Fibroblast of lung (primary cell): ENCODE measurements around the gene CDK6. TPM values are rescaled to one million over a fixed set of nuclear protein-coding genes. Genes with fewer than 3 reads are reported as not detected.

ENCODE experiments used
- DNase-seq, 2 donors: peaks; one replicate each; pipeline versions ENCODE4 v3.0.0 to v3.0.0-alpha.2; 2010; ENCODE audit warnings: low read depth in 2 of 2
- H2AFZ ChIP-seq: 2 replicates; pipeline ENCODE4 v1.5.1; 2012; ENCODE audit warnings: low read length, control low read depth, inconsistent platforms
- H3K27ac ChIP-seq: 2 replicates; pipeline ENCODE4 v1.5.1; 2011; ENCODE audit warnings: low read length, control low read depth; ENCODE audit not compliant: insufficient read depth
- H3K27me3 ChIP-seq: 2 replicates; pipeline ENCODE4 v1.5.1; 2011; ENCODE audit warnings: mild to moderate bottlenecking, low read length; ENCODE audit not compliant: control insufficient read depth, insufficient read depth
- H3K36me3 ChIP-seq: 2 replicates; pipeline ENCODE4 v1.5.1; 2011; ENCODE audit warnings: low read length; ENCODE audit not compliant: control insufficient read depth, insufficient read depth
- H3K4me1 ChIP-seq: 2 replicates; pipeline ENCODE4 v1.5.1; 2011; ENCODE audit warnings: low read length; ENCODE audit not compliant: control insufficient read depth, insufficient read depth; ENCODE audit errors: extremely low read depth
- H3K4me2 ChIP-seq: 2 replicates; pipeline ENCODE4 v1.5.1; 2011; ENCODE audit warnings: low read length, control low read depth; ENCODE audit not compliant: insufficient read depth; ENCODE audit errors: extremely low read depth
- H3K4me3 ChIP-seq, 4 experiments: fragments of 200-600 bp in 1 of 4; sonication (generic) in 1 of 4; replicated peaks in 1 of 4; 2 replicates each; pipeline ENCODE4 v1.5.1; 2011 to 2016; ENCODE audit warnings: low read length in 4 of 4, low read depth in 3 of 4, mild to moderate bottlenecking in 3 of 4, control low read depth in 2 of 4, inconsistent platforms in 1 of 4, mixed read lengths in 1 of 4; ENCODE audit not compliant: insufficient read depth in 1 of 4; ENCODE audit errors: control extremely low read depth in 1 of 4
- H3K79me2 ChIP-seq: 2 replicates; pipeline ENCODE4 v1.5.1; 2012; ENCODE audit warnings: mild to moderate bottlenecking, low read length, inconsistent platforms; ENCODE audit not compliant: control insufficient read depth, insufficient read depth
- H3K9ac ChIP-seq: 2 replicates; pipeline ENCODE4 v1.5.1; 2011; ENCODE audit warnings: mild to moderate bottlenecking, low read length, control low read depth; ENCODE audit not compliant: insufficient read depth
- H3K9me3 ChIP-seq: 2 replicates; pipeline ENCODE4 v1.5.1; 2012; ENCODE audit warnings: low read depth, low read length; ENCODE audit not compliant: control insufficient read depth, insufficient read depth
- H4K20me1 ChIP-seq: 2 replicates; pipeline ENCODE4 v1.5.1; 2011; ENCODE audit warnings: low read length; ENCODE audit not compliant: control insufficient read depth, insufficient read depth; ENCODE audit errors: extremely low read depth
- EZH2 ChIP-seq: IDR thresholded peaks from 2 replicates; pipeline ENCODE4 v1.5.1; 2012; ENCODE audit warnings: low read length, control low read depth, mild to moderate bottlenecking; ENCODE audit errors: missing control alignments
- polyA plus RNA-seq, 2 donors: library from polyadenylated mRNA; depleted of rRNA in 1 of 2; stranded (reverse) in 1 of 2; unstranded in 1 of 2; fragments of >200 nt; gene quantifications; 2 replicates each; pipeline ENCODE4 v1.2.1, GENCODE V29; 2011 to 2012; ENCODE audit warnings: missing spikeins in 1 of 2
- total RNA-seq: library from RNA; depleted of rRNA; stranded (reverse); fragments of >200 nt; gene quantifications from 2 replicates; pipeline ENCODE4 v1.2.1, GENCODE V29; 2014
- TF ChIP-seq, protein P1 (sequence below), 2 donors: IDR thresholded peaks in 1 of 2; conservative IDR thresholded peaks in 1 of 2; 1 replicate in 1 of 2; 2 replicates in 1 of 2; pipeline ENCODE4 v1.5.1; 2011 to 2012; ENCODE audit warnings: low read length in 2 of 2, control low read depth in 1 of 2, inconsistent platforms in 1 of 2, low read depth in 1 of 2, mild to moderate bottlenecking in 1 of 2

CDK6 gene
- total and polyA plus RNA-seq, 2 donors (not counting 1 experiment from before 2014, with no cell fraction given), result 17.8 to 19.2 TPM

DNA sequence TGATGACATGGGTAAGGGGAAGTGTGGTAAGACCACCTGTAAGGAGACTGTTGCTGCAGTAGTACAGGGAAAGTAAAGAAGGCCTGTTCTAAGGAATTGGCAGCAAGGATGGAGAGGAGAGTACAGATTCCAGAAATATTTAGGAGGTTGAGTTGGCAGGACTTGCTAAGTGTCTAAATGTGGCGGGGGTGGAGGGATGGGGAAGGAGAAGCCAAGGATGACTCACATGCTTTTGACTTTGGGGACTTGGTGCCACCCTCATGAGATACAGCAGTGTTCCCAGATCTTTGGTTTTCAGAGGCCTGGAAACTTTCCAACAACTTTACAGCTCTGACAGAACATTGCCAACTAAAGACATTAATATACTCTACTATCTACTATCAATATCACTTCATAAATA lies 45.4 kb downstream of the CDK6 start:
- Histone ChIP-seq H3K4me3 (no peak overlapping the region), H3K27ac (no peak overlapping the region), H3K9ac (no peak overlapping the region), H4K20me1 (no peaks in the 10 kb centered on the region), H3K4me2 (peak overlapping the region; percentile 2), H3K27me3 (no peaks in the 10 kb centered on the region), H2AFZ (no peak overlapping the region), H3K79me2 (peaks cover 51% of the 10 kb centered on the region), H3K36me3 (no peaks in the 10 kb centered on the region), H3K4me1 (peaks cover 8% of the 10 kb centered on the region), H3K9me3 (no peaks in the 10 kb centered on the region)
- TF ChIP-seq, protein P1, sequence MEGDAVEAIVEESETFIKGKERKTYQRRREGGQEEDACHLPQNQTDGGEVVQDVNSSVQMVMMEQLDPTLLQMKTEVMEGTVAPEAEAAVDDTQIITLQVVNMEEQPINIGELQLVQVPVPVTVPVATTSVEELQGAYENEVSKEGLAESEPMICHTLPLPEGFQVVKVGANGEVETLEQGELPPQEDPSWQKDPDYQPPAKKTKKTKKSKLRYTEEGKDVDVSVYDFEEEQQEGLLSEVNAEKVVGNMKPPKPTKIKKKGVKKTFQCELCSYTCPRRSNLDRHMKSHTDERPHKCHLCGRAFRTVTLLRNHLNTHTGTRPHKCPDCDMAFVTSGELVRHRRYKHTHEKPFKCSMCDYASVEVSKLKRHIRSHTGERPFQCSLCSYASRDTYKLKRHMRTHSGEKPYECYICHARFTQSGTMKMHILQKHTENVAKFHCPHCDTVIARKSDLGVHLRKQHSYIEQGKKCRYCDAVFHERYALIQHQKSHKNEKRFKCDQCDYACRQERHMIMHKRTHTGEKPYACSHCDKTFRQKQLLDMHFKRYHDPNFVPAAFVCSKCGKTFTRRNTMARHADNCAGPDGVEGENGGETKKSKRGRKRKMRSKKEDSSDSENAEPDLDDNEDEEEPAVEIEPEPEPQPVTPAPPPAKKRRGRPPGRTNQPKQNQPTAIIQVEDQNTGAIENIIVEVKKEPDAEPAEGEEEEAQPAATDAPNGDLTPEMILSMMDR (conservative IDR thresholded peaks at IDR 0.05 in 1 of 2, IDR thresholded peaks at IDR 0.05 in 1 of 2; ENCODE audit: low read depth in 1 of 2, low read length in 2 of 2), result no peak
- TF ChIP-seq EZH2, result no peak
- DNase-seq, result peak; percentile 50 to 87

DNA sequence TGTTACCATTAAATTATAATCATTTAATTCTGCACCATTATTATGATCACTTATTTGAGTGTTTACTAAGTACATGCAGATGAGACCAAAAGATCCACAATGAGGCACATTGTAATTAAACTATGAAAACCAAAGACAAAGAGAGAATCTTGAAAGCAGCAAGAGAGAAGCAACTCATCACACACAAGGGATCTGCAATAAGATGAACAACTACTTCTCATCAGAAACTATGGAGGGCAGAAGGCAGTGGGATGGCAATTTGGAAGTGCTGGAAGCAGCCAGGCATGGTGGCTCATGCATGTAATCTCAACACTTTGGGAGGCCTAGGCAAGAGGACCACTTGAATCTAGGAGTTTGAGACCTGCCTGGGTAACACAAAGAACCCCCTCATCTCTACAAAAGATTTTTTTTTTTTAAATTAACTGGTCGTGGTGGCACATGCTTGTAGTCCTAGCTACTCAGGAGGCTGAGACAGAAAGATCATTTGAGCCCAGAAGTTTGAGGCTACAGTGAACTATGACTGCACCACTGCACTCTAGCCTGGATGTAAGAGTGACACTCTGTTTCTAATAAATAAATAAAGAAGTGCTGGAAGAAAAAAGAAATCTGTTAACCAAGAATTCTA lies 47.7 kb downstream of the CDK6 start:
- H3K27me3 ChIP-seq, result no peaks in the 10 kb centered on the region
- no peak overlapping the region for H3K4me2 ChIP-seq
- TF ChIP-seq, protein P1 (conservative IDR thresholded peaks at IDR 0.05 in 1 of 2, IDR thresholded peaks at IDR 0.05 in 1 of 2; ENCODE audit: low read depth in 1 of 2, low read length in 2 of 2), result no peak
- TF ChIP-seq EZH2, result no peak
- no peak overlapping the region for H3K9ac ChIP-seq
- H3K4me1 ChIP-seq, result peaks cover 7% of the 10 kb centered on the region
- DNase-seq, result no peak
- H3K27ac ChIP-seq, result no peak overlapping the region
- no peaks in the 10 kb centered on the region for H3K9me3 ChIP-seq
- H3K36me3 ChIP-seq, result no peaks in the 10 kb centered on the region
- no peak overlapping the region for H3K4me3 ChIP-seq
- H4K20me1 ChIP-seq, result no peaks in the 10 kb centered on the region
- H2AFZ ChIP-seq, result no peak overlapping the region
- H3K79me2 ChIP-seq, result peaks cover 58% of the 10 kb centered on the region

DNA sequence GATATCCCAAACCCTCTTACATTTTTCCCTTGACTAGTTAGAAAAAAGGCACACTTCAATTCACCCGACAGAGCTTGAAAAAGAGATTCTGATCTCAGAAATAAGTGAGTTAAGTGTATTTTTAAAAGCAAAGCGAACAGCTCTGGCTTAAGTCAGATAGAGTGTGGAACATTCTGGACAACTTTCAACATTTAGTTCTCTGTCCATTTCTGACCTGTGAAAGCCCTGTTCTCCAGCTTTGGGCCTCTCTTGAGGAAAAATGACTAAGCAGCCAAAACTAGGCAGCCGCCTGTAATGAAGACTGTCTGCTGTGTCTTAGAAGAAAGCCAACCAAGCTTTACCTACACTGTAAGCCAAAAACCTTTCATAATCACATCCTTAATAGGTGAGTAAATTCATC lies 50.5 kb downstream of the CDK6 start:
- H3K4me2 ChIP-seq, result peak overlapping the region; percentile 13
- H3K79me2 ChIP-seq, result peaks cover 66% of the 10 kb centered on the region
- no peaks in the 10 kb centered on the region for H3K9me3 ChIP-seq
- H4K20me1 ChIP-seq, result no peaks in the 10 kb centered on the region
- H3K4me3 ChIP-seq, result no peak overlapping the region
- no peak for TF ChIP-seq EZH2
- TF ChIP-seq, protein P1 (conservative IDR thresholded peaks at IDR 0.05 in 1 of 2, IDR thresholded peaks at IDR 0.05 in 1 of 2; ENCODE audit: low read depth in 1 of 2, low read length in 2 of 2), result no peak
- H3K27ac ChIP-seq, result no peak overlapping the region
- H3K36me3 ChIP-seq, result no peaks in the 10 kb centered on the region
- no peak overlapping the region for H2AFZ ChIP-seq
- DNase-seq, result peak; percentile 80 to 84
- H3K9ac ChIP-seq, result no peak overlapping the region
- H3K27me3 ChIP-seq, result no peaks in the 10 kb centered on the region
- H3K4me1 ChIP-seq, result peaks cover 10% of the 10 kb centered on the region
